ENCODE data around the gene TOPAZ1. TPM values are rescaled to one million over a fixed set of nuclear protein-coding genes. Genes with fewer than 3 reads are reported as not detected.

Gene TOPAZ1
- total and polyA plus RNA-seq, 9 of the 15 experiments (the other 6 are each of a cell fraction or from before 2014, with no cell fraction given), result 0.01 TPM; not detected in 8

GRCh38 chr3:44338010-44338827 is 96.5 kb downstream of the TOPAZ1 start, which contains the start of gene TCAIM (continued):
- TF ChIP-seq E2F8 (IDR thresholded peaks at IDR 0.05; ENCODE audit: low read depth, partially characterized antibody) (peak; percentile 54), TOE1 (IDR thresholded peaks at IDR 0.05; ENCODE audit: borderline replicate concordance) (peak; percentile 81), TOE1 (CRISPR knock-in tag; IDR thresholded peaks at IDR 0.05; ENCODE audit: borderline replicate concordance, low read depth) (0 out of 2 replicates have a peak, but pooled peaks have one; percentile 73), HNRNPLL (IDR thresholded peaks at IDR 0.05; ENCODE audit: low read depth, low read length, poor library complexity, severe bottlenecking) (peak; percentile 62), L3MBTL2 (IDR thresholded peaks at IDR 0.05) (peak; percentile 100), HMGXB4 (CRISPR knock-in tag; IDR thresholded peaks at IDR 0.05) (peak; percentile 89; the same call in 1 of the 2 replicates), ZNF445 (CRISPR knock-in tag; IDR thresholded peaks at IDR 0.05; ENCODE audit: low read depth) (no peak), TAF7 (tag; IDR thresholded peaks at IDR 0.05) (0 out of 2 replicates have a peak, but pooled peaks have one; percentile 6), GABPB1 (CRISPR knock-in tag; IDR thresholded peaks at IDR 0.05) (peak; percentile 78), MEF2A (IDR thresholded peaks at IDR 0.05; ENCODE audit: control insufficient read depth, low read depth, low read length) (no peak), TBP (optimal IDR thresholded peaks at IDR 0.05; ENCODE audit: low read depth, low read length) (peak; percentile 66), KDM4B (IDR thresholded peaks at IDR 0.05; ENCODE audit: borderline replicate concordance in 2 of 2, low read depth in 1 of 2) (peak in 1 of 2 experiments; percentile 32; a peak in 1 of 4 replicates), KLF10 (CRISPR knock-in tag; IDR thresholded peaks at IDR 0.05) (no peak), ZNF589 (CRISPR knock-in tag; IDR thresholded peaks at IDR 0.05; ENCODE audit: low read depth) (peak; percentile 71), MAZ (CRISPR knock-in tag; conservative IDR thresholded peaks at IDR 0.05 in 1 of 2, IDR thresholded peaks at IDR 0.05 in 1 of 2) (peak; percentile 96 to 99)
- TF ChIP-seq, protein P1, sequence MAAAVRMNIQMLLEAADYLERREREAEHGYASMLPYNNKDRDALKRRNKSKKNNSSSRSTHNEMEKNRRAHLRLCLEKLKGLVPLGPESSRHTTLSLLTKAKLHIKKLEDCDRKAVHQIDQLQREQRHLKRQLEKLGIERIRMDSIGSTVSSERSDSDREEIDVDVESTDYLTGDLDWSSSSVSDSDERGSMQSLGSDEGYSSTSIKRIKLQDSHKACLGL (CRISPR knock-in tag; IDR thresholded peaks at IDR 0.05; ENCODE audit: borderline replicate concordance, poor library complexity, severe bottlenecking), result no peak
- TF ChIP-seq, protein P2, sequence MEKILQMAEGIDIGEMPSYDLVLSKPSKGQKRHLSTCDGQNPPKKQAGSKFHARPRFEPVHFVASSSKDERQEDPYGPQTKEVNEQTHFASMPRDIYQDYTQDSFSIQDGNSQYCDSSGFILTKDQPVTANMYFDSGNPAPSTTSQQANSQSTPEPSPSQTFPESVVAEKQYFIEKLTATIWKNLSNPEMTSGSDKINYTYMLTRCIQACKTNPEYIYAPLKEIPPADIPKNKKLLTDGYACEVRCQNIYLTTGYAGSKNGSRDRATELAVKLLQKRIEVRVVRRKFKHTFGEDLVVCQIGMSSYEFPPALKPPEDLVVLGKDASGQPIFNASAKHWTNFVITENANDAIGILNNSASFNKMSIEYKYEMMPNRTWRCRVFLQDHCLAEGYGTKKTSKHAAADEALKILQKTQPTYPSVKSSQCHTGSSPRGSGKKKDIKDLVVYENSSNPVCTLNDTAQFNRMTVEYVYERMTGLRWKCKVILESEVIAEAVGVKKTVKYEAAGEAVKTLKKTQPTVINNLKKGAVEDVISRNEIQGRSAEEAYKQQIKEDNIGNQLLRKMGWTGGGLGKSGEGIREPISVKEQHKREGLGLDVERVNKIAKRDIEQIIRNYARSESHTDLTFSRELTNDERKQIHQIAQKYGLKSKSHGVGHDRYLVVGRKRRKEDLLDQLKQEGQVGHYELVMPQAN (IDR thresholded peaks at IDR 0.05; ENCODE audit: borderline replicate concordance), result peak; percentile 74; the same call in 1 of the 2 replicates

Measured in K562 (cell line).